PC-3 (cell line): Measurements from ENCODE around the gene COX4I1.
A peak's percentile ranks its signal among the peaks of the same experiment; 100 is the strongest.

Experiments
- CTCF ChIP-seq: fragments of 300-600 bp; sonication (generic); conservative IDR thresholded peaks from 2 replicates; pipeline ENCODE4 v1.5.1; 2017; ENCODE audit warnings: antibody characterized with exemption, low read depth, mild to moderate bottlenecking, low read length
- EZH2phosphoT487 ChIP-seq: fragments of 300-600 bp; sonication (generic); IDR thresholded peaks from 2 replicates; pipeline ENCODE4 v1.6.1; 2018; ENCODE audit warnings: mild to moderate bottlenecking, antibody characterized with exemption, low read length, borderline replicate concordance

- peak; percentile 23; the same call in 1 of the 2 replicates for TF ChIP-seq CTCF
- no peak for TF ChIP-seq EZH2phosphoT487
Measured at GRCh38 chr16:85825326-85825725, 25.8 kb downstream of the COX4I1 start.
